H1 (cell line): ENCODE data around the gene MMP15. TPM values are rescaled to one million over a fixed set of nuclear protein-coding genes. Genes with fewer than 3 reads are reported as not detected.

Experiments
- CTCF ChIP-seq, 3 experiments: IDR thresholded peaks; 1 replicate in 2 of 3; 2 replicates in 1 of 3; pipeline versions ENCODE4 v1.5.1 to v1.6.1; 2011; ENCODE audit warnings: low read length in 3 of 3, mild to moderate bottlenecking in 3 of 3, inconsistent platforms in 2 of 3, low read depth in 1 of 3, moderate library complexity in 1 of 3; ENCODE audit not compliant: insufficient read depth in 1 of 3; ENCODE audit errors: control extremely low read depth in 1 of 3
- HDAC6 ChIP-seq: IDR thresholded peaks from one replicate; pipeline ENCODE4 v1.7.1; 2012; ENCODE audit warnings: low read depth, mild to moderate bottlenecking, inconsistent platforms, low read length, moderate library complexity
- JUND ChIP-seq: IDR thresholded peaks from 2 replicates; pipeline ENCODE4 v1.6.1; 2011; ENCODE audit warnings: mild to moderate bottlenecking, improper control_type of control experiment, low read length
- NANOG ChIP-seq: IDR thresholded peaks from 2 replicates; pipeline ENCODE4 v1.6.1; 2011; ENCODE audit warnings: low read length, low read depth, mild to moderate bottlenecking, inconsistent platforms; ENCODE audit not compliant: insufficient read depth, poor library complexity, severe bottlenecking
- TBP ChIP-seq: IDR thresholded peaks from 2 replicates; pipeline ENCODE4 v1.6.1; 2011; ENCODE audit warnings: low read depth, low read length, improper control_type of control experiment
- TCF12 ChIP-seq: IDR thresholded peaks from 2 replicates; pipeline ENCODE4 v1.6.1; 2011; ENCODE audit warnings: low read depth, mild to moderate bottlenecking, low read length
- polyA plus RNA-seq, 7 experiments: library from polyadenylated mRNA; depleted of rRNA in 3 of 7; stranded (reverse) in 5 of 7; unstranded in 2 of 7; fragments of >200 nt in 5 of 7; fragments of 200-250 nt in 2 of 7; gene quantifications; 1 replicate in 5 of 7; 2 replicates in 1 of 7; 4 replicates in 1 of 7; pipeline versions ENCODE4 v1.2.1 to v1.2.3, GENCODE V29; 2011 to 2013; ENCODE audit warnings: missing spikeins in 2 of 7, mixed read lengths in 2 of 7
- total RNA-seq: library from RNA; stranded (reverse); fragmentation: NEBNext Ultra II Directional; extraction: Animal tissue kit (Norgen Biotek cat#: 25700); gene quantifications from 2 replicates; pipeline ENCODE4 v1.2.1, GENCODE V29; 2021

The MMP15 gene
- total and polyA plus RNA-seq, 2 of the 8 experiments (the other 6 are each of a cell fraction or from before 2014, with no cell fraction given) = 38.5 to 42.2 TPM

- TF ChIP-seq TBP (no peak), JUND (no peak), CTCF (IDR thresholded peaks at IDR 0.05; ENCODE audit: control extremely low read depth in 1 of 3, insufficient read depth in 1 of 3, low read depth in 1 of 3, low read length in 3 of 3) (peak in 1 of 3 experiments; percentile 0; a peak in 1 of 4 replicates), TCF12 (0 out of 2 replicates have a peak, but pooled peaks have one; percentile 34), HDAC6 (no peak), NANOG (no peak)
- TF ChIP-seq, all 59 proteins: peak for 3
Observed at GRCh38 chr16:58027161-58027915, 1.8 kb downstream of the MMP15 start (continued).
